HG03066 (cell line): ENCODE results near the gene FDXR.
"Not testable (repeated sequence)": the region's sequence is repeated elsewhere in the genome, so short reads cannot be mapped to it uniquely, and the experiment has no call there.

Experiments
- ATAC-seq: cut with Tn5 transposase; IDR thresholded peaks from one replicate; pipeline ENCODE4 v1.9.1; 2021; ENCODE audit warnings: low read depth; ENCODE audit not compliant: unreplicated experiment

Gene FDXR

GRCh38 chr17:74872313-74873036 is at the start of gene FDXR:
Gene FDXR, minus strand, starts transcription at chr17:74872994. Its CDS starts 50 bp downstream, at chr17:74872944.
- no peak for ATAC-seq

GRCh38 chr17:74922172-74922571 is 49.4 kb upstream of the FDXR start:
- no peak for ATAC-seq

- no peak for ATAC-seq
Measured at GRCh38 chr17:74921769-74922168, 49.0 kb upstream of the FDXR start.

- ATAC-seq = no peak
Measured at GRCh38 chr17:74921026-74921681, 48.4 kb upstream of the FDXR start.

GRCh38 chr17:74920642-74921025 is 47.8 kb upstream of the FDXR start:
- ATAC-seq = no peak

- ATAC-seq = no peak
Measured at GRCh38 chr17:74920306-74920620, 47.5 kb upstream of the FDXR start.

GRCh38 chr17:74919440-74920305 is 46.9 kb upstream of the FDXR start:
- no peak for ATAC-seq

GRCh38 chr17:74918906-74919305 is 46.1 kb upstream of the FDXR start:
- ATAC-seq = no peak

GRCh38 chr17:74917430-74917829 is 44.6 kb upstream of the FDXR start:
- no peak for ATAC-seq

GRCh38 chr17:74916851-74917199 is 44.0 kb upstream of the FDXR start:
- ATAC-seq = no peak

- no peak for ATAC-seq
Measured at GRCh38 chr17:74916136-74916850, 43.5 kb upstream of the FDXR start.

GRCh38 chr17:74911423-74911822 is 38.6 kb upstream of the FDXR start:
- ATAC-seq = not testable (repeated sequence)

- not testable (repeated sequence) for ATAC-seq
Measured at GRCh38 chr17:74909097-74909496, 36.3 kb upstream of the FDXR start.

- ATAC-seq = no peak
Measured at GRCh38 chr17:74907012-74907411, 34.2 kb upstream of the FDXR start.

- ATAC-seq = not testable (repeated sequence)
Measured at GRCh38 chr17:74906214-74906793, 33.5 kb upstream of the FDXR start.

GRCh38 chr17:74904687-74905409 is 32.1 kb upstream of the FDXR start:
- no peak for ATAC-seq

GRCh38 chr17:74903671-74904070 is 30.9 kb upstream of the FDXR start:
- ATAC-seq = no peak

- ATAC-seq = no peak
Measured at GRCh38 chr17:74903034-74903433, 30.2 kb upstream of the FDXR start.

- no peak for ATAC-seq
Measured at GRCh38 chr17:74901353-74902135, 28.8 kb upstream of the FDXR start.
